PC-3 (cell line): ENCODE measurements around the gene STAMBPL1.

Source experiments
- EZH2 ChIP-seq: fragments of 300-600 bp; sonication (generic); IDR thresholded peaks from one replicate; pipeline ENCODE4 v1.6.1; 2017; ENCODE audit warnings: antibody characterized with exemption, mild to moderate bottlenecking, low read length; ENCODE audit not compliant: unreplicated experiment
- EZH2phosphoT487 ChIP-seq: fragments of 300-600 bp; sonication (generic); IDR thresholded peaks from 2 replicates; pipeline ENCODE4 v1.6.1; 2018; ENCODE audit warnings: mild to moderate bottlenecking, antibody characterized with exemption, low read length, borderline replicate concordance
- TF ChIP-seq, protein P1 (sequence below): fragments of 300-600 bp; sonication (generic); conservative IDR thresholded peaks from 2 replicates; pipeline ENCODE4 v1.5.1; 2017; ENCODE audit warnings: antibody characterized with exemption, low read depth, mild to moderate bottlenecking, low read length

- TF ChIP-seq, protein P1, sequence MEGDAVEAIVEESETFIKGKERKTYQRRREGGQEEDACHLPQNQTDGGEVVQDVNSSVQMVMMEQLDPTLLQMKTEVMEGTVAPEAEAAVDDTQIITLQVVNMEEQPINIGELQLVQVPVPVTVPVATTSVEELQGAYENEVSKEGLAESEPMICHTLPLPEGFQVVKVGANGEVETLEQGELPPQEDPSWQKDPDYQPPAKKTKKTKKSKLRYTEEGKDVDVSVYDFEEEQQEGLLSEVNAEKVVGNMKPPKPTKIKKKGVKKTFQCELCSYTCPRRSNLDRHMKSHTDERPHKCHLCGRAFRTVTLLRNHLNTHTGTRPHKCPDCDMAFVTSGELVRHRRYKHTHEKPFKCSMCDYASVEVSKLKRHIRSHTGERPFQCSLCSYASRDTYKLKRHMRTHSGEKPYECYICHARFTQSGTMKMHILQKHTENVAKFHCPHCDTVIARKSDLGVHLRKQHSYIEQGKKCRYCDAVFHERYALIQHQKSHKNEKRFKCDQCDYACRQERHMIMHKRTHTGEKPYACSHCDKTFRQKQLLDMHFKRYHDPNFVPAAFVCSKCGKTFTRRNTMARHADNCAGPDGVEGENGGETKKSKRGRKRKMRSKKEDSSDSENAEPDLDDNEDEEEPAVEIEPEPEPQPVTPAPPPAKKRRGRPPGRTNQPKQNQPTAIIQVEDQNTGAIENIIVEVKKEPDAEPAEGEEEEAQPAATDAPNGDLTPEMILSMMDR: no peak
- TF ChIP-seq EZH2phosphoT487: no peak
- TF ChIP-seq EZH2: no peak
Measured at GRCh38 chr10:88961266-88961665, 81.2 kb downstream of the STAMBPL1 start.
